Lung (tissue), 12 donors: ENCODE results near the gene CERK. TPM values are rescaled to one million over a fixed set of nuclear protein-coding genes. Genes with fewer than 3 reads are reported as not detected.

Experiments used
- ATAC-seq: fragments of 200-7000 bp; cut with Tn5 transposase; one replicate; pipeline ENCODE4 v1.9.1; 2020; ENCODE audit warnings: moderate number of reproducible peaks; ENCODE audit not compliant: insufficient read depth, low FRiP score
- DNase-seq, 3 donors: peaks; one replicate each; pipeline ENCODE4 v3.0.0-alpha.2; 2013 to 2017
- H3K27ac ChIP-seq, 2 donors: one replicate each; pipeline ENCODE4 v1.5.1; 2013; ENCODE audit warnings: mild to moderate bottlenecking in 2 of 2, moderate library complexity in 2 of 2, control low read depth in 1 of 2, inconsistent platforms in 1 of 2, low read depth in 1 of 2, low read length in 1 of 2
- H3K27me3 ChIP-seq, 3 donors: one replicate each; pipeline ENCODE4 v1.5.1; 2013; ENCODE audit warnings: low read length in 2 of 3; ENCODE audit not compliant: control insufficient read depth in 3 of 3, insufficient read depth in 3 of 3
- H3K36me3 ChIP-seq, 4 donors: one replicate each; pipeline ENCODE4 v1.5.1; 2013; ENCODE audit warnings: low read length in 4 of 4, mild to moderate bottlenecking in 1 of 4, moderate library complexity in 1 of 4; ENCODE audit not compliant: control insufficient read depth in 4 of 4, insufficient read depth in 4 of 4
- H3K4me1 ChIP-seq, 5 donors: one replicate each; pipeline ENCODE4 v1.5.1; 2013; ENCODE audit warnings: low read length in 5 of 5, mild to moderate bottlenecking in 2 of 5, moderate library complexity in 1 of 5; ENCODE audit not compliant: control insufficient read depth in 5 of 5, insufficient read depth in 5 of 5
- H3K4me3 ChIP-seq: one replicate; pipeline ENCODE4 v1.5.1; 2013; ENCODE audit warnings: mild to moderate bottlenecking, control low read depth, moderate library complexity
- H3K9ac ChIP-seq, 2 donors: one replicate each; pipeline ENCODE4 v1.5.1; 2013; ENCODE audit warnings: low read length in 2 of 2, control low read depth in 1 of 2; ENCODE audit not compliant: insufficient read depth in 1 of 2
- H3K9me3 ChIP-seq, 4 donors: one replicate each; pipeline ENCODE4 v1.5.1; 2013; ENCODE audit warnings: low read length in 3 of 4, mild to moderate bottlenecking in 1 of 4, moderate library complexity in 1 of 4; ENCODE audit not compliant: control insufficient read depth in 4 of 4, insufficient read depth in 3 of 4
- WGBS, 2 donors: extraction: QIAGEN DNeasy Blood & Tissue Kit; methylation state at CpG; one replicate each; pipeline ENCODE4 v1.1.7; 2013; 5-methylcytosine and 5-hydroxymethylcytosine counted together
- polyA plus RNA-seq, 2 donors: library from polyadenylated mRNA; stranded (reverse); fragments of 200-250 nt; gene quantifications; one replicate each; pipeline ENCODE4 v1.2.1, GENCODE V29; 2013
- total RNA-seq, 2 donors: library from RNA; depleted of rRNA in 1 of 2; stranded (reverse); fragments of >200 nt in 1 of 2; gene quantifications; one replicate each; pipeline ENCODE4 v1.2.1, GENCODE V29; 2014 to 2021
- TF ChIP-seq, protein P1 (sequence below): IDR thresholded peaks from 2 replicates; pipeline ENCODE4 v1.5.1; 2012; ENCODE audit warnings: mild to moderate bottlenecking; ENCODE audit errors: control extremely low read depth, extremely low read depth
- donor health status: control.
- donor health status: control.
- donor health status: Bipolar disorder and iron deficiency.
- donor health status: healthy.
- donor health status: DM: yes; HTN: yes; CAD: no.

Gene CERK
- total and polyA plus RNA-seq, 4 donors: 12.1 to 36.2 (median 31.7) TPM

DNA sequence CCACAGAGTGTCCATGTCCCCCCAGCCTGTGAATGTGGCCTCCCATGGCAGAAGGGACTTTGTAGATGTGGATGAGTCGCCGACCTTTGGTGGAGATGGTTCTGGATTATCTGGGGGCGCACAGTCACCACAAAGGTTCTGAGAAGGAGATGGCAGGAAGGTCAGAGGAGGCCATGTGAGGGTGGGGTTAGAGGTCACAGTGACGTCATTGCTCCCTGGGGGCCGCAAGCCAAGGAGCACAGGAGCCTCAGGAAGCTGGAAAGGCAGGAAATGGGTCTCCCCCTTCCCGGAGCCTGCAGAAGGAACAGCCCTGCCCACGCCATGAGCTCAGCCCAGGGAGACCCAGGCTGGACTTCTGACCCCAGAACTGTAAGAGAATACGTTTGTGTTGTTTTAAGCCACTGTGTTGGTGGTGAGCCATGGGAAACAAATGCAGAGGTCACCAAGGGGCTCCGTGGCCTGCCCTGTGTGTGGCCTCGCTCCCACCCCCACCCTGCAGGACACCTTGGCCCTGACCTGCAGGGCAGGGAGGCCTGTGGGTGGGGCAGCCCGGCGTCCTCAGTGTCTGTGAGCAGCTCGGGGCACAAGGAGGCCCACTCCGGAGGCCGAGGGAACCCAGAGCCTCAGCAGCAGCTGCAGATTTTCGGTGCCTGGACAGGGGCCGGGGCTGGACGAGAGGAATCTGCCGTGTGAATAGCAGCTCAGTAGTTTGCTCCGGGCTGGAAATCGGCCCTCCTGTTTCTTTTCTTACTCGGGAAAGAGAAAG lies 85.8 kb downstream of the CERK start:
- H3K4me3 ChIP-seq: no peak overlapping the region
- 68 to 81% methylated on average over 22 of the region's 22 CpGs for WGBS, 2 donors
- DNase-seq: peak; percentile 32 to 55 (median 33)
- TF ChIP-seq, protein P1, sequence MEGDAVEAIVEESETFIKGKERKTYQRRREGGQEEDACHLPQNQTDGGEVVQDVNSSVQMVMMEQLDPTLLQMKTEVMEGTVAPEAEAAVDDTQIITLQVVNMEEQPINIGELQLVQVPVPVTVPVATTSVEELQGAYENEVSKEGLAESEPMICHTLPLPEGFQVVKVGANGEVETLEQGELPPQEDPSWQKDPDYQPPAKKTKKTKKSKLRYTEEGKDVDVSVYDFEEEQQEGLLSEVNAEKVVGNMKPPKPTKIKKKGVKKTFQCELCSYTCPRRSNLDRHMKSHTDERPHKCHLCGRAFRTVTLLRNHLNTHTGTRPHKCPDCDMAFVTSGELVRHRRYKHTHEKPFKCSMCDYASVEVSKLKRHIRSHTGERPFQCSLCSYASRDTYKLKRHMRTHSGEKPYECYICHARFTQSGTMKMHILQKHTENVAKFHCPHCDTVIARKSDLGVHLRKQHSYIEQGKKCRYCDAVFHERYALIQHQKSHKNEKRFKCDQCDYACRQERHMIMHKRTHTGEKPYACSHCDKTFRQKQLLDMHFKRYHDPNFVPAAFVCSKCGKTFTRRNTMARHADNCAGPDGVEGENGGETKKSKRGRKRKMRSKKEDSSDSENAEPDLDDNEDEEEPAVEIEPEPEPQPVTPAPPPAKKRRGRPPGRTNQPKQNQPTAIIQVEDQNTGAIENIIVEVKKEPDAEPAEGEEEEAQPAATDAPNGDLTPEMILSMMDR: no peak
- no peaks in the 10 kb centered on the region for H3K27me3 ChIP-seq
- ATAC-seq: no peak
- H3K4me1 ChIP-seq: peaks cover 7 to 38% (median 16%) of the 10 kb centered on the region in 5 donors
- no peaks in the 10 kb centered on the region for H3K9me3 ChIP-seq
- peak overlapping the region in 1 of 2 donors; percentile 55 for H3K27ac ChIP-seq
- H3K36me3 ChIP-seq: no peaks in the 10 kb centered on the region
- H3K9ac ChIP-seq: no peak overlapping the region

DNA sequence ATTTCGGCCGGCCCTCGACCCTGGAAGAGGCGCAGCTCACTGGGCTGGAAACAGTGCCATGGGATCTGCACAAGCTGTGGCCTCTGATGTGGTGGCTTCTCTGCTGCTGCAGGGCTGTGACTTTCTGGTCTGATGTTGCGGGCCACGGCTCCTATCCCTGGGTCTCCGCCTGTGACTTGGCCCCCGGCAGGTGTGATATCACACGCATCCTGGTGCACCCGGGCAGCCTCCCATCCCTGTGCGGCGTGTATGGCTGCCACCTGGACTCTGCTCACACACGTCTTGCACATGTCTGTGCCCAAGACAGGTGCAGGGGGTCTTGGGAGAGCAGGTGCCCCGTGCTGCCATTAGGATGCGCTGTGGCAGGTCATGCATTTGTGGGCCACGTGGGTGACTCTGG lies 86.7 kb downstream of the CERK start:
- Histone ChIP-seq H3K4me1 (peaks cover 7 to 38% (median 16%) of the 10 kb centered on the region in 5 donors), H3K27me3 (no peaks in the 10 kb centered on the region), H3K4me3 (no peak overlapping the region), H3K9me3 (no peaks in the 10 kb centered on the region), H3K36me3 (no peaks in the 10 kb centered on the region), H3K9ac (no peak overlapping the region), H3K27ac (peak overlapping the region in 1 of 2 donors; percentile 77)
- WGBS, 2 donors: 97% methylated on average over 16 of the region's 16 CpGs
- no peak for ATAC-seq
- DNase-seq: no peak
- TF ChIP-seq, protein P1: no peak

DNA sequence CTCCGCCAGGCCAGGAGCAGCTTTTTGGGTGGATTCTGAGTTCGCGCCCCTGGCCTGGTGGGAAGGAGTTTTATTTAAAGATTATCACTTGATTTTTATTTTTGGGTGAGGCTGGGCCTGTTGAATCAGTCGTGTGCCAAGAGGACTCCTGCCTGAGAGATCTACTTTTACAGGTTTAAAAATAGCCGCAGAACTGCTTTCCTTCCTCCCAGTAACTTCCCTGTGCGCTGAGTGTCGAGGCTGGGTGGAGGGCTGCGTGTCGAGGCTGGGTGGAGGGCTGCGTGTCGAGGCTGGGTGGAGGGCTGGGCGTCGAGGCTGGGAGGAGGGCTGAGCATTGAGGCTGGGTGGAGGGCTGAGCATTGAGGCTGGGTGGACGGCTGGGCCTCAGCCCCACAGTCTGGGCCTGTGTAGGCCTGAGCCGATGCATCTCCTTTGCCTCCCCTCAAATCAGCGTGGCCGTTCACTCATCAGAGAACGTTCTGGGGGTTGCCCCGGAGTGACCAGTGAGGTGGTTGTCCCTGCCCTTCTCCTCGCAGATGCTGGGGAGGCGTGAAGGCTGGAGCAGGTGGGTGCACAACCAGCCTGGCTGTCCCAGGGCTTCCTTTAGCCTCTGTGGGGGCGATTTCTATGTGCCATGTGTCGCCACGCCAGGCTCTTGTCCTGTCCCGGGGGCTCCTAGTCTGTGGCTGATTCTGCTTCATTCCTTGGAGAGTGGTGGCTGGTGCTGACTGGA lies 87.8 kb downstream of the CERK start:
- Histone ChIP-seq H3K9me3 (no peaks in the 10 kb centered on the region), H3K36me3 (no peaks in the 10 kb centered on the region), H3K4me1 (peaks cover 7 to 38% (median 16%) of the 10 kb centered on the region in 5 donors), H3K27ac (peak overlapping the region in 1 of 2 donors; percentile 77), H3K9ac (no peak overlapping the region), H3K4me3 (no peak overlapping the region), H3K27me3 (no peaks in the 10 kb centered on the region)
- no peak for DNase-seq
- TF ChIP-seq, protein P1: no peak
- ATAC-seq: no peak
- 65 to 73% methylated on average over 25 of the region's 25 CpGs for WGBS, 2 donors
